ENCODE data around the gene LGALS3. TPM values are rescaled to one million over a fixed set of nuclear protein-coding genes. Genes with fewer than 3 reads are reported as not detected.

LGALS3 gene
- polyA plus RNA-seq, 1 donor, result 14.3 TPM

GRCh38 chr14:55188686-55189295 lies 59.7 kb downstream of the LGALS3 start:
- DNase-seq, result no peak

- DNase-seq, result no peak
Measured at GRCh38 chr14:55190906-55191202, 61.8 kb downstream of the LGALS3 start.

- DNase-seq, result peak; percentile 99
Measured at GRCh38 chr14:55191203-55192053, 62.4 kb downstream of the LGALS3 start, which contains the start of gene DLGAP5. Gene DLGAP5, minus strand, starts transcription at chr14:55191585. Its CDS starts 2,406 bp downstream, at chr14:55189179.

- no peak for DNase-seq
Measured at GRCh38 chr14:55192054-55192621, 63.1 kb downstream of the LGALS3 start.

- no peak for DNase-seq
Measured at GRCh38 chr14:55194656-55195355, 65.8 kb downstream of the LGALS3 start.

Other genes starting within 250 kb of the LGALS3 start
- 10.0 TPM for gene GCH1, start 226.4 kb upstream of the LGALS3 start, polyA plus RNA-seq (ENCODE audit: insufficient read length)
- gene WDHD1, start 102.2 kb upstream of the LGALS3 start, polyA plus RNA-seq (ENCODE audit: insufficient read length), result 24.9 TPM
- 23.3 TPM for gene SOCS4, start 102.0 kb upstream of the LGALS3 start, polyA plus RNA-seq (ENCODE audit: insufficient read length)
- 106 TPM for gene MAPK1IP1L, start 77.6 kb upstream of the LGALS3 start, polyA plus RNA-seq (ENCODE audit: insufficient read length)
- 49.9 TPM for gene DLGAP5, start 62.3 kb downstream of the LGALS3 start, polyA plus RNA-seq (ENCODE audit: insufficient read length)
- 39.7 TPM for gene FBXO34, start 142.2 kb downstream of the LGALS3 start, polyA plus RNA-seq (ENCODE audit: insufficient read length)